GM21576 (cell line): ENCODE results near the gene CD55.

ENCODE experiments used
- ATAC-seq: cut with Tn5 transposase; IDR thresholded peaks from one replicate; pipeline ENCODE4 v1.9.1; 2021; ENCODE audit warnings: mild to moderate bottlenecking, moderate library complexity; ENCODE audit not compliant: unreplicated experiment

Gene CD55

GRCh38 chr1:207328908-207329440, 7.5 kb downstream of the CD55 start:
- no peak for ATAC-seq

GRCh38 chr1:207329469-207329868, 8.0 kb downstream of the CD55 start:
- no peak for ATAC-seq

GRCh38 chr1:207330011-207330710, 8.7 kb downstream of the CD55 start:
- no peak for ATAC-seq

- ATAC-seq, result no peak
These were observed 10.2 kb downstream of the CD55 start for GRCh38 chr1:207331354-207332313.

- no peak for ATAC-seq
These were observed 11.6 kb downstream of the CD55 start for GRCh38 chr1:207333009-207333600.

GRCh38 chr1:207333620-207334019, 12.1 kb downstream of the CD55 start:
- no peak for ATAC-seq

- ATAC-seq, result no peak
These were observed 12.9 kb downstream of the CD55 start for GRCh38 chr1:207334337-207334736.

GRCh38 chr1:207335138-207335537, 13.7 kb downstream of the CD55 start:
- no peak for ATAC-seq

GRCh38 chr1:207335695-207336363, 14.4 kb downstream of the CD55 start:
- ATAC-seq, result peak; percentile 59

- peak; percentile 61 for ATAC-seq
These were observed 15.3 kb downstream of the CD55 start for GRCh38 chr1:207336559-207337467.

- ATAC-seq, result no peak
These were observed 20.9 kb downstream of the CD55 start for GRCh38 chr1:207342332-207342731.

GRCh38 chr1:207343675-207344074, 22.2 kb downstream of the CD55 start:
- no peak for ATAC-seq

- no peak for ATAC-seq
These were observed 22.7 kb downstream of the CD55 start for GRCh38 chr1:207344221-207344620.

GRCh38 chr1:207345644-207346477, 24.4 kb downstream of the CD55 start:
- ATAC-seq, result no peak

- ATAC-seq, result no peak
These were observed 25.0 kb downstream of the CD55 start for GRCh38 chr1:207346513-207346912.

GRCh38 chr1:207349979-207350378, 28.5 kb downstream of the CD55 start:
- no peak for ATAC-seq

- ATAC-seq, result no peak
These were observed 31.1 kb downstream of the CD55 start for GRCh38 chr1:207352554-207352953.

- no peak for ATAC-seq
These were observed 33.6 kb downstream of the CD55 start for GRCh38 chr1:207355060-207355459.
